Left kidney (tissue), 8 donors: ENCODE results near the gene GAGE12C. TPM values are rescaled to one million over a fixed set of nuclear protein-coding genes. Genes with fewer than 3 reads are reported as not detected.
"Not testable (repeated sequence)": the region's sequence is repeated elsewhere in the genome, so short reads cannot be mapped to it uniquely, and the experiment has no call there.

Source experiments
- DNase-seq: peaks from one replicate; pipeline ENCODE4 v3.0.0-alpha.2; 2013
- long read RNA-seq, 8 donors: transcript quantifications; one replicate each; lab custom pipeline, GENCODE V29; 2026
- polyA plus RNA-seq: library from polyadenylated mRNA; unstranded; fragments of 120-200 nt; gene quantifications from one replicate; pipeline ENCODE4 v1.2.1, GENCODE V29; 2013; ENCODE audit not compliant: insufficient read length

The GAGE12C gene, protein sequence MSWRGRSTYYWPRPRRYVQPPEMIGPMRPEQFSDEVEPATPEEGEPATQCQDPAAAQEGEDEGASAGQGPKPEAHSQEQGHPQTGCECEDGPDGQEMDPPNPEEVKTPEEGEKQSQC
- not detected for polyA plus RNA-seq
- long read RNA-seq, donor 1, result 0 reads
- long read RNA-seq, donor 2, result 0 reads
- long read RNA-seq, donor 3, result 0 reads
- long read RNA-seq, donor 4, result 0 reads
- long read RNA-seq, donor 5, result 0 reads
- long read RNA-seq, donor 6, result 0 reads
- long read RNA-seq, donor 7, result 0 reads
- long read RNA-seq, donor 8, result 0 reads

DNA sequence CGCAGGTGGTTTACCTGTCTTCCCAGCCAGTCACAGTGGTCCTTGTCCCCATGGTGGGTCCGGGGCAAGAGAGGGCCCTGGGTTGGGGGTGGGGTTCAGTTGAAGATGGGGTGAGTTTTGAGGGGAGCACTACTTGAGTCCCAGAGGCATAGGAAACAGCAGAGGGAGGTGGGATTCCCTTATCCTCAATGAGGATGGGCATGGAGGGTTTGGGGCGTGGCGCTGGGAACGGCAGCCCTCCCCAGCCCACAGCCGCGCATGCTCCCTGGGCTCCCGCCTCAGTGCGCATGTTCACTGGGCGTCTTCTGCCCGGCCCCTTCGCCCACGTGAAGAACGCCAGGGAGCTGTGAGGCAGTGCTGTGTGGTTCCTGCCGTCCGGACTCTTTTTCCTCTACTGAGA is at the start of gene GAGE12C:
TSS of gene GAGE12C (plus strand) at position 301 of the 400 bp plus-strand sequence. CDS start 1,155 bp downstream, outside the sequence.
- not testable (repeated sequence) for DNase-seq

DNA sequence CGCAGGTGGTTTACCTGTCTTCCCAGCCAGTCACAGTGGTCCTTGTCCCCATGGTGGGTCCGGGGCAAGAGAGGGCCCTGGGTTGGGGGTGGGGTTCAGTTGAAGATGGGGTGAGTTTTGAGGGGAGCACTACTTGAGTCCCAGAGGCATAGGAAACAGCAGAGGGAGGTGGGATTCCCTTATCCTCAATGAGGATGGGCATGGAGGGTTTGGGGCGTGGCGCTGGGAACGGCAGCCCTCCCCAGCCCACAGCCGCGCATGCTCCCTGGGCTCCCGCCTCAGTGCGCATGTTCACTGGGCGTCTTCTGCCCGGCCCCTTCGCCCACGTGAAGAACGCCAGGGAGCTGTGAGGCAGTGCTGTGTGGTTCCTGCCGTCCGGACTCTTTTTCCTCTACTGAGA is 9.5 kb downstream of the GAGE12C start, which contains the start of gene GAGE12D:
TSS of gene GAGE12D (plus strand) at position 301 of the 400 bp plus-strand sequence. CDS start 1,155 bp downstream, outside the sequence.
- not testable (repeated sequence) for DNase-seq

DNA sequence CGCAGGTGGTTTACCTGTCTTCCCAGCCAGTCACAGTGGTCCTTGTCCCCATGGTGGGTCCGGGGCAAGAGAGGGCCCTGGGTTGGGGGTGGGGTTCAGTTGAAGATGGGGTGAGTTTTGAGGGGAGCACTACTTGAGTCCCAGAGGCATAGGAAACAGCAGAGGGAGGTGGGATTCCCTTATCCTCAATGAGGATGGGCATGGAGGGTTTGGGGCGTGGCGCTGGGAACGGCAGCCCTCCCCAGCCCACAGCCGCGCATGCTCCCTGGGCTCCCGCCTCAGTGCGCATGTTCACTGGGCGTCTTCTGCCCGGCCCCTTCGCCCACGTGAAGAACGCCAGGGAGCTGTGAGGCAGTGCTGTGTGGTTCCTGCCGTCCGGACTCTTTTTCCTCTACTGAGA is 19.0 kb downstream of the GAGE12C start, which contains the start of gene GAGE12E:
TSS of gene GAGE12E (plus strand) at position 301 of the 400 bp plus-strand sequence. CDS start 1,155 bp downstream, outside the sequence.
- DNase-seq, result not testable (repeated sequence)

DNA sequence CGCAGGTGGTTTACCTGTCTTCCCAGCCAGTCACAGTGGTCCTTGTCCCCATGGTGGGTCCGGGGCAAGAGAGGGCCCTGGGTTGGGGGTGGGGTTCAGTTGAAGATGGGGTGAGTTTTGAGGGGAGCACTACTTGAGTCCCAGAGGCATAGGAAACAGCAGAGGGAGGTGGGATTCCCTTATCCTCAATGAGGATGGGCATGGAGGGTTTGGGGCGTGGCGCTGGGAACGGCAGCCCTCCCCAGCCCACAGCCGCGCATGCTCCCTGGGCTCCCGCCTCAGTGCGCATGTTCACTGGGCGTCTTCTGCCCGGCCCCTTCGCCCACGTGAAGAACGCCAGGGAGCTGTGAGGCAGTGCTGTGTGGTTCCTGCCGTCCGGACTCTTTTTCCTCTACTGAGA is 28.6 kb downstream of the GAGE12C start, which contains the start of gene GAGE12F:
TSS of gene GAGE12F (plus strand) at position 301 of the 400 bp plus-strand sequence. CDS start 1,155 bp downstream, outside the sequence.
- DNase-seq, result not testable (repeated sequence)

DNA sequence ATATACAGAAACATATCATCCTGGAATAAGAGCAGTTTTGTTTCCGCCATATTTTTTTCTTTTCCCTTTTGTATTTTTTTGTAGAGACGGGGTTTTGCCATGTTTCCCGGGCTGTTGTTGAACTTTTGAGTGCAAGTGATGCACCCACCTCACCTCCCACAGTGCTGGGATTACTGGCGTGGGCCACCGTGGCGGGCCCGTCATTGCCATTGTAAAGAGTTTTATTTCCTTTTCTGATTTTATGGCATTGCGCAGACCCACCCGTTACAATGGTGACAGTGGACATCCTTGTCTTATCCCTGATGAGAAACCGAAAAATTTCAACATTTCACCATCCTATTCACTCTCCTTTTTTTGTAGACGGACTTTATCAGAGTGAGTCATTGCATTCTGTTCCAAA is 36.8 kb downstream of the GAGE12C start:
- DNase-seq, result not testable (repeated sequence)

DNA sequence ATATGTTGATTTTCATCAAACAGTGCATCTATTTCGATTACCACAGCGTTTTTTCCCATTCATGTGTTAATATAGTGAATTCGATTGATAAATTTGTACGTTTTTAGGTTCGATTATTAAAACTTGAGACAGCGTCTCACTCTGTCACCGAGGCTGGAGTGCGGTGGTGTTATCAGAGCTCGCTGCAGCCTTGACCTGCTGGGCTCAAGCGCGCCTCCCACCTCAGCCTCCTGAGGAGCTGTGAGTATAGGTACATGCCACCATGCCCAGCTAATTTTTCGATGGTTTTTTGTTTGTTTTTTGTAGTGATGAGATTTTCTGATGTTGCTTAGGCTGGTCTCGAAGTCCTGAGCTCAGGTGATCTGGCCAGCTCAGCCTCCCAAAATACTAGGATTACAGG is 37.2 kb downstream of the GAGE12C start:
- not testable (repeated sequence) for DNase-seq

DNA sequence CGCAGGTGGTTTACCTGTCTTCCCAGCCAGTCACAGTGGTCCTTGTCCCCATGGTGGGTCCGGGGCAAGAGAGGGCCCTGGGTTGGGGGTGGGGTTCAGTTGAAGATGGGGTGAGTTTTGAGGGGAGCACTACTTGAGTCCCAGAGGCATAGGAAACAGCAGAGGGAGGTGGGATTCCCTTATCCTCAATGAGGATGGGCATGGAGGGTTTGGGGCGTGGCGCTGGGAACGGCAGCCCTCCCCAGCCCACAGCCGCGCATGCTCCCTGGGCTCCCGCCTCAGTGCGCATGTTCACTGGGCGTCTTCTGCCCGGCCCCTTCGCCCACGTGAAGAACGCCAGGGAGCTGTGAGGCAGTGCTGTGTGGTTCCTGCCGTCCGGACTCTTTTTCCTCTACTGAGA is 38.1 kb downstream of the GAGE12C start, which contains the start of gene GAGE12G:
TSS of gene GAGE12G (plus strand) at position 301 of the 400 bp plus-strand sequence. CDS start 1,155 bp downstream, outside the sequence.
- not testable (repeated sequence) for DNase-seq

DNA sequence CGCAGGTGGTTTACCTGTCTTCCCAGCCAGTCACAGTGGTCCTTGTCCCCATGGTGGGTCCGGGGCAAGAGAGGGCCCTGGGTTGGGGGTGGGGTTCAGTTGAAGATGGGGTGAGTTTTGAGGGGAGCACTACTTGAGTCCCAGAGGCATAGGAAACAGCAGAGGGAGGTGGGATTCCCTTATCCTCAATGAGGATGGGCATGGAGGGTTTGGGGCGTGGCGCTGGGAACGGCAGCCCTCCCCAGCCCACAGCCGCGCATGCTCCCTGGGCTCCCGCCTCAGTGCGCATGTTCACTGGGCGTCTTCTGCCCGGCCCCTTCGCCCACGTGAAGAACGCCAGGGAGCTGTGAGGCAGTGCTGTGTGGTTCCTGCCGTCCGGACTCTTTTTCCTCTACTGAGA is 47.7 kb downstream of the GAGE12C start, which contains the start of gene GAGE12H:
TSS of gene GAGE12H (plus strand) at position 301 of the 400 bp plus-strand sequence. CDS start 1,155 bp downstream, outside the sequence.
- not testable (repeated sequence) for DNase-seq

Other genes starting within 250 kb of the GAGE12C start
- 0.27 TPM for gene GAGE10, start 228.5 kb upstream of the GAGE12C start, polyA plus RNA-seq
- not detected for gene GAGE12J, start 210.1 kb upstream of the GAGE12C start, polyA plus RNA-seq
- gene GAGE13, start 200.6 kb upstream of the GAGE12C start, polyA plus RNA-seq, result not detected
- gene GAGE12D, start 9.6 kb downstream of the GAGE12C start, polyA plus RNA-seq, result not detected
- not detected for gene GAGE12E, start 19.1 kb downstream of the GAGE12C start, polyA plus RNA-seq
- gene GAGE12F, start 28.7 kb downstream of the GAGE12C start, polyA plus RNA-seq, result not detected
- gene GAGE12G, start 38.2 kb downstream of the GAGE12C start, polyA plus RNA-seq, result not detected
- gene GAGE12H, start 47.8 kb downstream of the GAGE12C start, polyA plus RNA-seq, result not detected
- gene GAGE2A, start 57.3 kb downstream of the GAGE12C start, polyA plus RNA-seq, result not detected
- gene GAGE1, start 66.8 kb downstream of the GAGE12C start, polyA plus RNA-seq, result not detected
- not detected for gene PAGE1, start 163.8 kb downstream of the GAGE12C start, polyA plus RNA-seq